MM.1S (cell line): ENCODE measurements around the gene ZIC2.

Experiments used
- CTCF ChIP-seq: fragments of 300-600 bp; sonication (generic); IDR thresholded peaks from 2 replicates; pipeline ENCODE4 v1.5.1; 2016; ENCODE audit warnings: antibody characterized with exemption, low read length, mixed read lengths
- EZH2 ChIP-seq: fragments of 300-600 bp; sonication (generic); optimal IDR thresholded peaks from 2 replicates; pipeline ENCODE3; 2017; ENCODE audit warnings: low read depth, mild to moderate bottlenecking, antibody characterized with exemption, low read length, mixed read lengths
- EZH2phosphoT487 ChIP-seq: fragments of 300-600 bp; sonication (generic); IDR thresholded peaks from 2 replicates; pipeline ENCODE4 v1.6.1; 2018; ENCODE audit warnings: antibody characterized with exemption, low read length

- TF ChIP-seq CTCF (no peak), EZH2 (no peak), EZH2phosphoT487 (no peak)
These were observed 42.9 kb upstream of the ZIC2 start for GRCh38 chr13:99938635-99939034.
